ENCODE measurements around the gene MAGT1.

Gene MAGT1

GRCh38 chrX:77820091-77820727, 75.0 kb downstream of the MAGT1 start:
- TF ChIP-seq, protein P1, sequence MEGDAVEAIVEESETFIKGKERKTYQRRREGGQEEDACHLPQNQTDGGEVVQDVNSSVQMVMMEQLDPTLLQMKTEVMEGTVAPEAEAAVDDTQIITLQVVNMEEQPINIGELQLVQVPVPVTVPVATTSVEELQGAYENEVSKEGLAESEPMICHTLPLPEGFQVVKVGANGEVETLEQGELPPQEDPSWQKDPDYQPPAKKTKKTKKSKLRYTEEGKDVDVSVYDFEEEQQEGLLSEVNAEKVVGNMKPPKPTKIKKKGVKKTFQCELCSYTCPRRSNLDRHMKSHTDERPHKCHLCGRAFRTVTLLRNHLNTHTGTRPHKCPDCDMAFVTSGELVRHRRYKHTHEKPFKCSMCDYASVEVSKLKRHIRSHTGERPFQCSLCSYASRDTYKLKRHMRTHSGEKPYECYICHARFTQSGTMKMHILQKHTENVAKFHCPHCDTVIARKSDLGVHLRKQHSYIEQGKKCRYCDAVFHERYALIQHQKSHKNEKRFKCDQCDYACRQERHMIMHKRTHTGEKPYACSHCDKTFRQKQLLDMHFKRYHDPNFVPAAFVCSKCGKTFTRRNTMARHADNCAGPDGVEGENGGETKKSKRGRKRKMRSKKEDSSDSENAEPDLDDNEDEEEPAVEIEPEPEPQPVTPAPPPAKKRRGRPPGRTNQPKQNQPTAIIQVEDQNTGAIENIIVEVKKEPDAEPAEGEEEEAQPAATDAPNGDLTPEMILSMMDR (IDR thresholded peaks at IDR 0.05; ENCODE audit: insufficient read depth, low read depth, low read length, missing control alignments): no peak
- DNase-seq (ENCODE audit: low read depth): no peak

DNA sequence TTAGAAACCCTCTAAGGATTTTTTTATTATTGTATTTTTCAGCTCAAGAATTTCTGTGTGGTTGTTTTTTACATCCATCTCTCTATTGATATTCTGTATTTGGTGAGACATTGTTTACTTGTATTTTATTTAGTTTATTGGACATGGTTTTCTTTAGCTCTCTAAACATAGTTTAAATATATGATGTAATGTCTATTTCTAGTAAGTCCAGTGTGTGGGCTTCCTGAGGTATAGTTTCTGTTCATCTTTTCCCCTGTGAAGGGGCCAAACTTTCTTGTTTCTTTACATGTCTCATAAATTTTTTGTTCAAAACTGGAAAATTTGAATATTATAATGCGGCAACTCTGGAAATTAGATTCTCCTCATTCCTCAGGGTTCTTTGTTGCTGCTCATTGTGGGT, 81.0 kb downstream of the MAGT1 start:
- DNase-seq (ENCODE audit: low read depth): no peak
- H3K4me3 ChIP-seq (ENCODE audit: low read depth, low read length): no peak overlapping the region
- TF ChIP-seq, protein P1 (IDR thresholded peaks at IDR 0.05; ENCODE audit: insufficient read depth, low read depth, low read length, missing control alignments): no peak

More at GRCh38 chrX:77820091-77820727, 75.0 kb downstream of the MAGT1 start:
- H3K4me3 ChIP-seq (ENCODE audit: low read depth, low read length): no peak overlapping the region

DNA sequence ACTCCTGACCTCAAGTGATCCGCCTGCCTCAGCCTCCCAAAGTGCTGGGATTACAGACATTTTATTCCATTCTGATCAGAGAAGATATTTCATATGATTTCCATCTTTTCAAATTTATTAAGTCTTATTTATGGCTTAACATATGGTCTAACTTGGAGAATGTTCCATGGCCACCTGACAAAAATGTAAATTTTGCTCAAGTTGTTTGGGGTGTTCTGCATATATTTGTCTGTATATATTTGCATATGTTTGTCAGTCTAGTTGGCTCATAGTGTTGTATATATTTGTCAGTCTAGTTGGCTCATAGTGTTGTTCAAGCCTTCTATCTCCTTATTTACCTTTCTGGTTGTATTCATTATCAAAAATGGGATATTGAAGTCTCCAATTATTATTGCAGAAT, 93.0 kb downstream of the MAGT1 start:
- no peak for DNase-seq (ENCODE audit: low read depth)
- H3K4me3 ChIP-seq (ENCODE audit: low read depth, low read length): no peak overlapping the region
- TF ChIP-seq, protein P1 (IDR thresholded peaks at IDR 0.05; ENCODE audit: insufficient read depth, low read depth, low read length, missing control alignments): no peak

- DNase-seq (ENCODE audit: low read depth): no peak
- H3K4me3 ChIP-seq (ENCODE audit: low read depth, low read length): no peak overlapping the region
- TF ChIP-seq, protein P1 (IDR thresholded peaks at IDR 0.05; ENCODE audit: insufficient read depth, low read depth, low read length, missing control alignments): no peak
Observed at GRCh38 chrX:77795124-77795523, 100.1 kb downstream of the MAGT1 start.

- H3K4me3 ChIP-seq (ENCODE audit: low read depth, low read length): no peak overlapping the region
- DNase-seq (ENCODE audit: low read depth): no peak
- TF ChIP-seq, protein P1 (IDR thresholded peaks at IDR 0.05; ENCODE audit: insufficient read depth, low read depth, low read length, missing control alignments): no peak
Observed at GRCh38 chrX:77793946-77794345, 101.3 kb downstream of the MAGT1 start.

- peak; percentile 51 for DNase-seq (ENCODE audit: low read depth)
- no peak overlapping the region for H3K4me3 ChIP-seq (ENCODE audit: low read depth, low read length)
- TF ChIP-seq, protein P1 (IDR thresholded peaks at IDR 0.05; ENCODE audit: insufficient read depth, low read depth, low read length, missing control alignments): no peak
Observed at GRCh38 chrX:77788050-77788449, 107.2 kb downstream of the MAGT1 start.

GRCh38 chrX:77786365-77786680, 108.9 kb downstream of the MAGT1 start:
- TF ChIP-seq, protein P1 (IDR thresholded peaks at IDR 0.05; ENCODE audit: insufficient read depth, low read depth, low read length, missing control alignments): no peak
- peak overlapping the region; percentile 77 for H3K4me3 ChIP-seq (ENCODE audit: low read depth, low read length)
- no peak for DNase-seq (ENCODE audit: low read depth)
